ENCODE data around the gene ATP8B2. TPM values are rescaled to one million over a fixed set of nuclear protein-coding genes. Genes with fewer than 3 reads are reported as not detected.

The ATP8B2 gene
- total RNA-seq, 3 donors from 2014 or later = 3.8 to 36.1 (median 16.1) TPM

DNA sequence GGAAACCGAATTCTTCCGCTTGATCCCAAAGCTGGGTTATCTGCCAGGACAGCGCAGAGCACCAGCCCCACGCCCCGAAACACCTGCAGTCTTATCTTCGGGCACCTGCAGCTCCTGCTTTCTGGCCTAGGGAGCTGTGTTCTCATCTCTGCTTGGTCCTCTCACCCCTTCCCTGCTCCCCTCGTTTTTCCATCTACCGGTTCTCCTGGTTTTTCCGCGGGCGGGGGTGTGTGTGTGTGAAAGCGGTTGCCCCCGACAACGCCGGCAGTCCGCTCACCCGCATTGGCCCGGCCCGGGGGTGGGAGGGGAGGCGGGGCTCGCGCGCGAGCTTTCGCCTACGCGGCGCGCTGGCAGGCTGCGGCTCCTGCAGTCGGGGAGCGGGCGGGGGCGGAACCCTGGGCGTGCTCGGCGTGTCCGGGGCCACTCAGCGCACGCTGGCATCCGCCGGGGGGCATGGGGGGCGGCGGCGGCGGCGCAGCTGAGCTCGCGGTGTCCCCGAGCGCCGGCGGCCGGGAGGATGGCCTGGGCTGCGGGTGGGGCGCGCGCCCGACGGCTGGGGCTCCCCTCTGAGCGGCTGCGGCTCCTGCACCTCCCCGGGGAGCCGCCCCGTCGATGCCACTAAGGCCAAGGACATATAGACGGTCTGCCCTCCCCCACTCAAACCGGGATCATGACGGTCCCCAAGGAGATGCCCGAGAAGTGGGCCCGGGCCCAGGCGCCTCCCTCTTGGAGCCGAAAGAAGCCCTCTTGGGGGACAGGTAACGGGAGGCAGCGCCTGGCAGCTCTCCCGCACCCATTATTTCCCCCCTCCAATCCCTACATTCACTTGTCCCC is 3.2 kb downstream of the ATP8B2 start:
- peaks cover 32% of the 10 kb centered on the region for H3K4me1 ChIP-seq (ENCODE audit: low read depth)
- H3K9me3 ChIP-seq = no peaks in the 10 kb centered on the region
- H3K36me3 ChIP-seq (ENCODE audit: low read depth) = no peaks in the 10 kb centered on the region
- intact Hi-C loops (cut with DNase I, micrococcal nuclease) = no loop called here
- H3K4me3 ChIP-seq = no peak overlapping the region
- TF ChIP-seq CTCF (IDR thresholded peaks at IDR 0.05) = no peak
- peak; percentile 83 to 93 (median 85) for DNase-seq
- ATAC-seq = peak; percentile 80

GRCh38 chr1:154329152-154329521 is 3.8 kb downstream of the ATP8B2 start:
- peaks cover 32% of the 10 kb centered on the region for H3K4me1 ChIP-seq (ENCODE audit: low read depth)

GRCh38 chr1:154329551-154330131 is 4.3 kb downstream of the ATP8B2 start:
- intact Hi-C loops (cut with DNase I, micrococcal nuclease) = no loop called here
- DNase-seq (no peak), ATAC-seq (no peak)
- TF ChIP-seq CTCF (IDR thresholded peaks at IDR 0.05) = no peak
- peaks cover 29% of the 10 kb centered on the region for H3K4me1 ChIP-seq (ENCODE audit: low read depth)
- no peaks in the 10 kb centered on the region for H3K9me3 ChIP-seq
- H3K4me3 ChIP-seq = no peak overlapping the region
- no peaks in the 10 kb centered on the region for H3K36me3 ChIP-seq (ENCODE audit: low read depth)

More at GRCh38 chr1:154329152-154329521, 3.8 kb downstream of the ATP8B2 start:
- Histone ChIP-seq H3K4me3 (no peak overlapping the region), H3K9me3 (no peaks in the 10 kb centered on the region), H3K36me3 (ENCODE audit: low read depth) (no peaks in the 10 kb centered on the region)
- ATAC-seq (no peak), DNase-seq (peak in 1 of 3 donors; percentile 21)
- intact Hi-C loops (cut with DNase I, micrococcal nuclease) = no loop called here
- TF ChIP-seq CTCF (IDR thresholded peaks at IDR 0.05) = no peak

GRCh38 chr1:154330669-154331068 is 5.3 kb downstream of the ATP8B2 start:
- H3K4me3 ChIP-seq = no peak overlapping the region
- ATAC-seq = no peak
- TF ChIP-seq CTCF (IDR thresholded peaks at IDR 0.05) = no peak
- no peak for DNase-seq
- H3K4me1 ChIP-seq (ENCODE audit: low read depth) = peaks cover 27% of the 10 kb centered on the region
- intact Hi-C loops (cut with DNase I, micrococcal nuclease) = no loop called here
- no peaks in the 10 kb centered on the region for H3K36me3 ChIP-seq (ENCODE audit: low read depth)
- H3K9me3 ChIP-seq = no peaks in the 10 kb centered on the region

GRCh38 chr1:154334079-154335024 is 9.0 kb downstream of the ATP8B2 start:
- intact Hi-C loops (cut with DNase I, micrococcal nuclease) = no loop called here
- Histone ChIP-seq H3K9me3 (no peaks in the 10 kb centered on the region), H3K4me1 (ENCODE audit: low read depth) (peaks cover 6% of the 10 kb centered on the region), H3K4me3 (no peak overlapping the region), H3K36me3 (ENCODE audit: low read depth) (no peaks in the 10 kb centered on the region)
- DNase-seq = no peak
- no peak for ATAC-seq
- no peak for TF ChIP-seq CTCF (IDR thresholded peaks at IDR 0.05)
